Bronchial epithelial cell (primary cell): Measurements from ENCODE around the gene DCUN1D5. TPM values are rescaled to one million over a fixed set of nuclear protein-coding genes. Genes with fewer than 3 reads are reported as not detected.
A peak's percentile ranks its signal among the peaks of the same experiment; 100 is the strongest.
"Not testable (repeated sequence)": the region's sequence is repeated elsewhere in the genome, so short reads cannot be mapped to it uniquely, and the experiment has no call there.

Source experiments
- DNase-seq: peaks from one replicate; pipeline ENCODE4 v3.0.0-alpha.2; 2010; ENCODE audit warnings: low read depth
- FAIRE-seq: peaks from 2 replicates; lab custom pipeline; 2011; peaks lifted over from hg19 to GRCh38; lab: Jason Lieb, UNC
- H3K27me3 ChIP-seq: 2 replicates; pipeline ENCODE4 v1.5.1; 2011; ENCODE audit warnings: low read length; ENCODE audit not compliant: control insufficient read depth, insufficient read depth
- H3K36me3 ChIP-seq: 2 replicates; pipeline ENCODE4 v1.5.1; 2011; ENCODE audit warnings: low read length; ENCODE audit not compliant: control insufficient read depth, insufficient read depth
- H3K4me3 ChIP-seq: 2 replicates; pipeline ENCODE4 v1.5.1; 2011; ENCODE audit warnings: mild to moderate bottlenecking, low read depth, low read length, control low read depth
- total RNA-seq: library from RNA; depleted of rRNA; stranded (reverse); fragments of >200 nt; gene quantifications from 2 replicates; pipeline ENCODE4 v1.2.1, GENCODE V29; 2014
- TF ChIP-seq, protein P1 (sequence below): IDR thresholded peaks from 2 replicates; pipeline ENCODE4 v1.5.1; 2011; ENCODE audit warnings: mild to moderate bottlenecking, moderate library complexity, low read length, control low read depth, inconsistent platforms; ENCODE audit not compliant: insufficient read depth, severe bottlenecking

The DCUN1D5 gene
- total RNA-seq, 1 donor from 2014 or later = 137 TPM

DNA sequence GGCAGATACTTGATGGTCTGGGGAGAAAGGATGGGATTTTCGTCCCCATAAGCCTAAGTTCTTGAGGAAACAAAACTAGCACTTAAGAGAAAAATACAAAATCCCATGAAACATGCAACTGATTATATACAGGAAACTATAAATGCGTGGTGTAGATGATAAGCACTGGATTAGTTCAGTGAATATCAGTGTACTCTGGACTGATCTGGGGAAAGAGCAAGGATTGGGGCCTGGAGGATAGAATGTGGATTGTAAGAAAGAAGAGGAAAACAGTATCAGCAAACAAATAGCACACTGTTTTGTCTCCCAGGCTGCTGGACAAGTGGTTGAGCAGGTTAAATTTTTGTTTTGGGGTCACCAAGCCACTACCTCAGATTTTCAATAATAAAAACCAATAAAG, 49.8 kb downstream of the DCUN1D5 start:
- H3K27me3 ChIP-seq = no peaks in the 10 kb centered on the region
- no peak for DNase-seq
- TF ChIP-seq, protein P1, sequence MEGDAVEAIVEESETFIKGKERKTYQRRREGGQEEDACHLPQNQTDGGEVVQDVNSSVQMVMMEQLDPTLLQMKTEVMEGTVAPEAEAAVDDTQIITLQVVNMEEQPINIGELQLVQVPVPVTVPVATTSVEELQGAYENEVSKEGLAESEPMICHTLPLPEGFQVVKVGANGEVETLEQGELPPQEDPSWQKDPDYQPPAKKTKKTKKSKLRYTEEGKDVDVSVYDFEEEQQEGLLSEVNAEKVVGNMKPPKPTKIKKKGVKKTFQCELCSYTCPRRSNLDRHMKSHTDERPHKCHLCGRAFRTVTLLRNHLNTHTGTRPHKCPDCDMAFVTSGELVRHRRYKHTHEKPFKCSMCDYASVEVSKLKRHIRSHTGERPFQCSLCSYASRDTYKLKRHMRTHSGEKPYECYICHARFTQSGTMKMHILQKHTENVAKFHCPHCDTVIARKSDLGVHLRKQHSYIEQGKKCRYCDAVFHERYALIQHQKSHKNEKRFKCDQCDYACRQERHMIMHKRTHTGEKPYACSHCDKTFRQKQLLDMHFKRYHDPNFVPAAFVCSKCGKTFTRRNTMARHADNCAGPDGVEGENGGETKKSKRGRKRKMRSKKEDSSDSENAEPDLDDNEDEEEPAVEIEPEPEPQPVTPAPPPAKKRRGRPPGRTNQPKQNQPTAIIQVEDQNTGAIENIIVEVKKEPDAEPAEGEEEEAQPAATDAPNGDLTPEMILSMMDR = no peak
- H3K4me3 ChIP-seq = no peak overlapping the region
- no peak for FAIRE-seq
- no peaks in the 10 kb centered on the region for H3K36me3 ChIP-seq

- TF ChIP-seq, protein P1 = peak; percentile 46
- DNase-seq (peak; percentile 88), FAIRE-seq (no peak)
- Histone ChIP-seq H3K27me3 (no peaks in the 10 kb centered on the region), H3K36me3 (no peaks in the 10 kb centered on the region), H3K4me3 (no peak overlapping the region)
Observed at GRCh38 chr11:103035791-103036434, 56.0 kb downstream of the DCUN1D5 start.

- H3K36me3 ChIP-seq = no peaks in the 10 kb centered on the region
- FAIRE-seq (no peak), DNase-seq (no peak)
- no peaks in the 10 kb centered on the region for H3K27me3 ChIP-seq
- no peak overlapping the region for H3K4me3 ChIP-seq
- TF ChIP-seq, protein P1 = no peak
Observed at GRCh38 chr11:103035216-103035615, 56.7 kb downstream of the DCUN1D5 start.

DNA sequence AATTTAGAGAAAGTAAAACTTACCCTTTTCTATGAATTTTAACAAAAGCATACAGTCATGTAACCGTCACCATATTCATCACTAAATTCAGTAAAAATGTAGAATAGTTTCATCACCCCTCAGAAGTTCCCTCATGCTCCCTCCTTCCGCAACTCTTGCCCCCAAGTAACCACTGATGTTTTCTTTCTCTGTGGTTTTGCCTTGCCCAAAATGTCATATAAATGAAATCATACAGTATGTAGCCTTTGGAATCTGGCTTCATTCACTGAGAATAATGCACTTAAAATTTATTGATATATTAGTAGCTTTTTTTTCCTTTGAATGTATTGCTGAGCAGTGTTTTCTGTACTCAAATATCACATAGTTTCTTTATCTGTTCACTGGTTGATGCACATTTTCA, 60.1 kb downstream of the DCUN1D5 start:
- DNase-seq (no peak), FAIRE-seq (no peak)
- Histone ChIP-seq H3K4me3 (no peak overlapping the region), H3K36me3 (no peaks in the 10 kb centered on the region), H3K27me3 (no peaks in the 10 kb centered on the region)
- TF ChIP-seq, protein P1 = no peak

- Histone ChIP-seq H3K4me3 (no peak overlapping the region), H3K36me3 (no peaks in the 10 kb centered on the region), H3K27me3 (no peaks in the 10 kb centered on the region)
- DNase-seq = peak; percentile 9
- no peak for FAIRE-seq
- TF ChIP-seq, protein P1 = no peak
Observed at GRCh38 chr11:103029401-103029800, 62.6 kb downstream of the DCUN1D5 start.

DNA sequence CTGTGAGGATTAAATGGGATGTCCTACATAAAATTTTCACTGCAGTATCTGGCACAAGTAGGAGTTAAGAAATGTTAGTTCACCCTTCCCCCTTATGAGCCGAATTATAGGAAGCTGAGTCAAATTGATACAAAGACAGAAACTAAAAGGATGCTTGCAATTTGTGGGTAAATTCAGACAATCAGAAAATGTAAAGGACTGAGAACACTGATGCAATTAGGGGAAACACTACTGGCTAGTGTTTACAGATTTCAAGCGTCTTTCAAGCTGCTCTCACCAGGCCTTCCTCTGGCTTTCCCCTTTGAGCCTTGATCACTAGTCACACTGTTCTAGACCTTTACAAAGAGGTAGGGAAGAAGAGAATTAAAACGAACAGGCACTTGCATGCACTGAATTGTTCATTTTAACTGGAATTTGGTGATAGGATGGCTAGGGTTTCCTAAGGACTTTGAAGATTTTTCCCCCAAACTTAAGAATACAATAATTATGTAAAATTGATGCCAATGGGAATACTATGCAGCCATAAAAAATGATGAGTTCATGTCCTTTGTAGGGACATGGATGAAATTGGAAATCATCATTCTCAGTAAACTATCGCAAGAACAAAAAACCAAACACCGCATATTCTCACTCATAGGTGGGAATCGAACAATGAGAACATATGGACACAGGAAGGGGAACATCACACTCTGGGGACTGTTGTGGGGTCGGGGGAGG, 63.5 kb downstream of the DCUN1D5 start:
- H3K36me3 ChIP-seq, DNase-seq, H3K27me3 ChIP-seq, FAIRE-seq, H3K4me3 ChIP-seq: not testable (repeated sequence)
